GM23248 (cell line): Measurements from ENCODE around the gene NUP214. TPM values are rescaled to one million over a fixed set of nuclear protein-coding genes. Genes with fewer than 3 reads are reported as not detected.
"Not testable (repeated sequence)": the region's sequence is repeated elsewhere in the genome, so short reads cannot be mapped to it uniquely, and the experiment has no call there.

Experiments
- DNase-seq: peaks from one replicate; pipeline ENCODE4 v3.0.0-alpha.2; 2015
- H2AFZ ChIP-seq: fragments of 200-600 bp; sonication (generic); 2 replicates; pipeline ENCODE4 v1.6.1; 2016; ENCODE audit warnings: antibody characterized with exemption
- H3F3A ChIP-seq: fragments of 200-600 bp; sonication (generic); 2 replicates; pipeline ENCODE4 v1.6.1; 2016; ENCODE audit warnings: mild to moderate bottlenecking, antibody characterized with exemption, mixed run types; ENCODE audit not compliant: insufficient read depth
- H3K27ac ChIP-seq: fragments of 200-600 bp; sonication (generic); 2 replicates; pipeline ENCODE4 v1.5.1; 2016; ENCODE audit warnings: mild to moderate bottlenecking
- H3K27me3 ChIP-seq: fragments of 200-600 bp; sonication (generic); replicated peaks from 2 replicates; pipeline ENCODE4 v1.6.1; 2016; ENCODE audit warnings: mild to moderate bottlenecking; ENCODE audit not compliant: insufficient read depth
- H3K36me3 ChIP-seq: fragments of 200-600 bp; sonication (generic); 2 replicates; pipeline ENCODE4 v1.6.1; 2016; ENCODE audit warnings: low read depth, mild to moderate bottlenecking
- H3K4me1 ChIP-seq: fragments of 200-600 bp; sonication (generic); 2 replicates; pipeline ENCODE4 v1.6.1; 2016; ENCODE audit warnings: mild to moderate bottlenecking; ENCODE audit not compliant: insufficient read depth
- H3K4me2 ChIP-seq: fragments of 200-600 bp; sonication (generic); one replicate; pipeline ENCODE4 v1.6.1; 2016; ENCODE audit warnings: mild to moderate bottlenecking; ENCODE audit not compliant: unreplicated experiment
- H3K4me3 ChIP-seq: fragments of 200-600 bp; sonication (generic); 2 replicates; pipeline ENCODE4 v1.5.1; 2016; ENCODE audit warnings: mild to moderate bottlenecking
- H3K79me2 ChIP-seq: fragments of 200-600 bp; sonication (generic); 2 replicates; pipeline ENCODE4 v1.6.1; 2016; ENCODE audit warnings: mild to moderate bottlenecking; ENCODE audit not compliant: insufficient read depth
- H3K9ac ChIP-seq: fragments of 200-600 bp; sonication (generic); 2 replicates; pipeline ENCODE4 v1.6.1; 2016; ENCODE audit warnings: mild to moderate bottlenecking
- H3K9me2 ChIP-seq: fragments of 200-600 bp; sonication (generic); 2 replicates; pipeline ENCODE4 v1.6.1; 2016; ENCODE audit warnings: mixed run types, mild to moderate bottlenecking, moderate library complexity; ENCODE audit not compliant: insufficient read depth
- H3K9me3 ChIP-seq: fragments of 200-600 bp; sonication (generic); one replicate; pipeline ENCODE4 v1.6.1; 2017; ENCODE audit warnings: low read depth
- H4K20me1 ChIP-seq: fragments of 200-600 bp; sonication (generic); 2 replicates; pipeline ENCODE4 v1.6.0; 2016; ENCODE audit not compliant: insufficient read depth
- EZH2 ChIP-seq: fragments of 200-600 bp; sonication (generic); IDR thresholded peaks from 2 replicates; pipeline ENCODE4 v1.6.1; 2018; ENCODE audit warnings: antibody characterized with exemption, mild to moderate bottlenecking; ENCODE audit not compliant: insufficient read depth, poor library complexity, severe bottlenecking
- EZH2phosphoT487 ChIP-seq: fragments of 200-600 bp; sonication (generic); IDR thresholded peaks from 2 replicates; pipeline ENCODE4 v1.6.1; 2018; ENCODE audit warnings: antibody characterized with exemption, moderate library complexity, mild to moderate bottlenecking, low read depth; ENCODE audit not compliant: insufficient read depth
- WGBS, 2 experiments: methylation state at CpG; one replicate each; pipeline ENCODE4 v1.1.6; 2015 to 2017; ENCODE audit warnings: low lambda C conversion rate in 2 of 2, low coverage in 1 of 2; ENCODE audit errors: missing lambda C conversion rate in 2 of 2; 5-methylcytosine and 5-hydroxymethylcytosine counted together
- in situ Hi-C: fragments of 300-500 bp; cut with MboI; formaldehyde crosslinking; loops from 2 replicates; pipeline ENCODE4 v1.15.0; 2020
- polyA plus RNA-seq: library from polyadenylated mRNA; unstranded; fragments of >200 nt; fragmentation: Nextera tagmentation; extraction: Ambion mirVana; gene quantifications from 2 replicates; pipeline ENCODE4 v1.2.1, GENCODE V29; 2016
- total RNA-seq: library from RNA; depleted of rRNA; stranded (reverse); fragments of >200 nt; shearing (Covaris generic); gene quantifications from 2 replicates; pipeline ENCODE4 v1.2.3, GENCODE V29; 2014

The NUP214 gene
- total and polyA plus RNA-seq, 2 experiments from 2014 or later: 13.1 to 14.3 TPM

DNA sequence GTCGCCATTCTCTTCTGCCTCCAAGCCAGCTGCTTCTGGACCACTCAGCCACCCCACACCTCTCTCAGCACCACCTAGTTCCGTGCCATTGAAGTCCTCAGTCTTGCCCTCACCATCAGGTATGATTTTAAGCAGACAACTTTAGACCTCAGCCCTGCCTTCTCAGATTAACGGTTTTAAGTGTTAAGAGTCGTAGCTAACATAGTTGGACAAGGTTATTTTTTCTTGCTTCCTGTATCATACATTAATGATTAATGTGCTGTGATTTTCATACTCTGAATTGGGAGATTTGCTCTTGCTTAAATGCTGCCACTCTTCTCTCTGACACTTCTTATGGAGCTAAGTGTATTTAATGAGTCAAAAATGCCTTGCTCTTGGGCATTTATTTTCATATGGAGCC is 20.8 kb downstream of the NUP214 start:
- no peak overlapping the region for H3K4me3 ChIP-seq
- no peak overlapping the region for H2AFZ ChIP-seq
- in situ Hi-C loops: no loop called here
- H3F3A ChIP-seq: no peaks in the 10 kb centered on the region
- no peaks in the 10 kb centered on the region for H3K9me3 ChIP-seq
- no peaks in the 10 kb centered on the region for H4K20me1 ChIP-seq
- no peak overlapping the region for H3K4me2 ChIP-seq
- 97 to 98% methylated on average over 4 of the region's 4 CpGs for WGBS, 2 experiments
- no peak for TF ChIP-seq EZH2phosphoT487
- no peak for TF ChIP-seq EZH2
- no peaks in the 10 kb centered on the region for H3K27me3 ChIP-seq
- H3K36me3 ChIP-seq: peaks cover 78% of the 10 kb centered on the region
- DNase-seq: no peak
- H3K4me1 ChIP-seq: no peaks in the 10 kb centered on the region
- no peaks in the 10 kb centered on the region for H3K79me2 ChIP-seq
- H3K9ac ChIP-seq: no peak overlapping the region
- no peaks in the 10 kb centered on the region for H3K9me2 ChIP-seq
- no peak overlapping the region for H3K27ac ChIP-seq

DNA sequence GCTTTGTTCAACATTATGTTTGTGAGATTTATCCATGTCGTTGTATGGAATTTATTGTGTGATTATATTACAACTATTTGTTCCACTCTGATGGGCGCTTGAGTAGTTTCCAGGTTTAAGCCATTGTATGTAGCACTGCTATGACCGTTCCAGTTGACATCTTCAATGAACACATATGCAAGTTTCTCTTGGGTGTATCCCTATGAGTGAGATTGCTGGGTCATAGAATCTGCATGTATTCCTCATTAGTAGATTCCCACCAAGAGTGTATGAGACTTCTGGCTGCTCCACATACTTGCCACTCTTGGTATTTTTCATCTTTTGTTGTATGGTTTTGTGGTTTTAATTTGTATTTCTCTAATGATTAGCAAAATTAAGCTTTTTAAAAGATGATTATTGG is 22.9 kb downstream of the NUP214 start:
- 64 to 69% methylated on average over 3 of the region's 3 CpGs for WGBS, 2 experiments

DNA sequence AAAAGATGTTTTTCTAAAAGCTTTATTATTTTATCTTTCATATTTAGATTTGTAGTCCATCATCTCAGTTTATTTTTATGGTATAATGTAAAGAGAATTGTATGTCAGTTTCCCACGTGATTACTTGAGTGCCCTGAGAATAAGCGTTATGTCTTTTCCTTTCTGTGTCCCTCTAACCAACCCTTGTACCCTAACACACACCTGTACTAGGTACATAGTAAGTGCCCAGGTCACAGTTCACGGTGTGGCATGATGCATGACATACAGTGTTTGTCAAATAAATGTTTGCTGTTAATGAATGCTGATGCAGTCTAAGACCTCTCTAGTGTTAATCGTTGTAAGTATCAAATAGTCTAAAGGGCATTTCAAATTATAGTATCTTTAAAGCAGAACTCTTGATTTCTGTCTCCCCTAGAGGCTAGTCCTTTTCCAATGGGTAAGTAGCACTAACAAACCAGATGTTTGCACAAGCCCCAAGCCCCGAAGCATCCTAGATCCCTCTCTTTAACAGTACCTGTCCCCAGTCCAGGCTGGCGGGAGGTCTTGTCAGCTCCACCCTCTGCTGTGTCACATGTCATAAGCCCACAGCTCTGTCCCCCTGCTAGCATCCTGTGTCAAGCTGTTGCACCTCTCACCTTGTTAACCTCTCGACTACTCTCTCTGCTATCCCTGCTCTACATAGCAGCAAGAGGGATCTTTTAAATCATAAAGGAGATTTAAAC is 23.7 kb downstream of the NUP214 start:
- Histone ChIP-seq H3K9me2 (no peaks in the 10 kb centered on the region), H3K79me2 (no peaks in the 10 kb centered on the region), H3K27me3 (no peaks in the 10 kb centered on the region), H3K4me3 (no peak overlapping the region), H3K36me3 (peaks cover 75% of the 10 kb centered on the region), H3K27ac (no peak overlapping the region), H3K4me2 (no peak overlapping the region), H3K9ac (no peak overlapping the region), H3K9me3 (no peaks in the 10 kb centered on the region), H2AFZ (no peak overlapping the region), H3K4me1 (no peaks in the 10 kb centered on the region), H3F3A (no peaks in the 10 kb centered on the region), H4K20me1 (no peaks in the 10 kb centered on the region)
- TF ChIP-seq EZH2phosphoT487 (no peak), EZH2 (no peak)
- DNase-seq: no peak
- 86 to 89% methylated on average over 7 of the region's 7 CpGs for WGBS, 2 experiments
- in situ Hi-C loops: no loop called here

More for the DNA sequence above, 22.9 kb downstream of the NUP214 start:
- H3K4me2 ChIP-seq: no peak overlapping the region
- no peak overlapping the region for H3K27ac ChIP-seq
- DNase-seq: no peak
- in situ Hi-C loops: no loop called here
- H3K9me3 ChIP-seq: no peaks in the 10 kb centered on the region
- no peak overlapping the region for H3K4me3 ChIP-seq
- H4K20me1 ChIP-seq: no peaks in the 10 kb centered on the region
- H2AFZ ChIP-seq: no peak overlapping the region
- H3K4me1 ChIP-seq: no peaks in the 10 kb centered on the region
- no peak overlapping the region for H3K9ac ChIP-seq
- no peaks in the 10 kb centered on the region for H3F3A ChIP-seq
- no peaks in the 10 kb centered on the region for H3K27me3 ChIP-seq
- TF ChIP-seq EZH2: no peak
- H3K9me2 ChIP-seq: no peaks in the 10 kb centered on the region
- H3K36me3 ChIP-seq: peaks cover 75% of the 10 kb centered on the region
- H3K79me2 ChIP-seq: no peaks in the 10 kb centered on the region

DNA sequence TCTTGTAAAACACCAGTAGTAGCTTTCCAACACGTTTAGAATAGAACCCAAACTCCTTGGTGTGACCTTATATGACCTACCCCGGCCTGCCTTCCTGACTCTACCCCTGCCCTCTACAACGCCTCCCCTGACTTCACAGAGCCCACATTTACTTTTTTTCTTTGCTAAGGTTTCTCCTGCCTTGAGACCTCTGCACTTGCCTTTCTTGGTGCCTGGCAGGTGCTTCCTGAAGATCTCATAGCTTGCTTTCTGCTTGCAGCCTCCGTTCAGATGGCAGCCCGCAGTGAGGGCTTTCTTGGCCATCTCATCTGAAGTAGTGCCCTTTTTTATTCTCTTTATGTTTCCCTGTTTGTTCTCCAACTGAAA is 24.3 kb downstream of the NUP214 start:
- Histone ChIP-seq H3K4me3 (no peak overlapping the region), H3F3A (no peaks in the 10 kb centered on the region), H3K36me3 (peaks cover 71% of the 10 kb centered on the region), H3K27ac (no peak overlapping the region), H3K9ac (no peak overlapping the region), H3K79me2 (peaks cover 2% of the 10 kb centered on the region; the same call in 1 of the 2 replicates), H3K27me3 (no peaks in the 10 kb centered on the region), H3K9me2 (no peaks in the 10 kb centered on the region), H4K20me1 (no peaks in the 10 kb centered on the region), H3K4me2 (no peak overlapping the region), H3K9me3 (no peaks in the 10 kb centered on the region), H2AFZ (no peak overlapping the region), H3K4me1 (no peaks in the 10 kb centered on the region)
- WGBS, 2 experiments: 79 to 80% methylated on average over 5 of the region's 5 CpGs
- TF ChIP-seq EZH2 (no peak), EZH2phosphoT487 (no peak)
- no peak for DNase-seq
- in situ Hi-C loops: no loop called here

DNA sequence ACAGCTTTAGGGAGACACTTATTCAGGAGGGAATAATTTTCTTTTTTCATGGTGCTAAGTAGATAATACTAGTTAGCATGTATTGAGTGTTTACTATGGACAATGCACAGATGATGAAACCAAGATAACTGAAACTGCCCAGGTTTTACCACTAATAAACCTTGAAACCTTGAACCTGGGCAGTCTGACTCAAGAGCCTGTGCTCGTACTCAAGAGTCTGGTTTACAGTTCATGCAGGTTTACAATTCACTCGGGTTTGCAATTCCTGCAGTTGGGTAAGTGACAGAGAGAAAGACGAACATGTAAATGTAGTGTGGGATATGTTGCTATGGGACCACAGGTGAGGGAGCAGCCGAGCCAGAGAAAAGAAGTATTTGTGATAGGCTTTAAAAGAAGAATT is 28.2 kb downstream of the NUP214 start:
- no peaks in the 10 kb centered on the region for H3K27me3 ChIP-seq
- in situ Hi-C loops: no loop called here
- H3K9ac ChIP-seq: no peak overlapping the region
- no peaks in the 10 kb centered on the region for H3K4me1 ChIP-seq
- WGBS, 2 experiments: 96 to 98% methylated on average over 4 of the region's 4 CpGs
- no peak overlapping the region for H3K4me2 ChIP-seq
- H4K20me1 ChIP-seq: no peaks in the 10 kb centered on the region
- H3K9me2 ChIP-seq: no peaks in the 10 kb centered on the region
- no peaks in the 10 kb centered on the region for H3F3A ChIP-seq
- no peak for DNase-seq
- H3K79me2 ChIP-seq: peaks cover 36% of the 10 kb centered on the region
- no peak overlapping the region for H3K27ac ChIP-seq
- peaks cover 50% of the 10 kb centered on the region for H3K36me3 ChIP-seq
- TF ChIP-seq EZH2 (no peak), EZH2phosphoT487 (no peak)
- H2AFZ ChIP-seq: no peak overlapping the region
- no peak overlapping the region for H3K4me3 ChIP-seq
- no peaks in the 10 kb centered on the region for H3K9me3 ChIP-seq

DNA sequence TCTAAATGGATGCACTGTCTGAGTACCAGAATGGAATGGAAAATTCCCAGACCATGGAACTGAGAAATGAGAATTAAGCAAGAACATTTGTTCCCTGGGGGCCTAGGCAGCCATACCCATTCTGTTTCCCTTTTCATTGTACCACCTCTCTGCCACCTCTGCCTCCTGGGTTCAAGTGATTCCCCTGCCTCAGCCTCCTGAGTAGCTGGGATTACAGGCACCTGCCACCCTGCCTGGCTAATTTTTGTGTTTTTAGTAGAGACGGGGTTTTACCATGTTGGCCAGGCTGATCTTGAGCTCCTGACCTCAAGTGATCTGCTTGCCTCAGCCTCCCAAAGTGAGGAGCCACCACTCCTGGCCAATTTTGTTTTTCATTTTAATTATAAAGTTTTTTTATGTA is 33.3 kb downstream of the NUP214 start:
- H3K4me3 ChIP-seq, H2AFZ ChIP-seq, H3K9me2 ChIP-seq, H3F3A ChIP-seq, H3K27me3 ChIP-seq, H4K20me1 ChIP-seq, DNase-seq, H3K9ac ChIP-seq, H3K9me3 ChIP-seq, H3K27ac ChIP-seq, H3K4me2 ChIP-seq, H3K4me1 ChIP-seq, in situ Hi-C loops: not testable (repeated sequence)
- H3K36me3 ChIP-seq: peaks cover 56% of the 10 kb centered on the region
- H3K79me2 ChIP-seq: peaks cover 36% of the 10 kb centered on the region
- 90 to 100% methylated on average over 1 of the region's 1 CpG for WGBS, 2 experiments
